Liver (tissue), 9 donors: ENCODE results near the gene ADA. TPM values are rescaled to one million over a fixed set of nuclear protein-coding genes. Genes with fewer than 3 reads are reported as not detected.

Experiments
- DNase-seq: peaks from one replicate; pipeline ENCODE4 v3.0.0-alpha.2; 2017; ENCODE audit warnings: low spot score
- H3K27ac ChIP-seq, 2 donors: one replicate each; pipeline ENCODE4 v1.7.0; 2013; ENCODE audit warnings: inconsistent platforms in 2 of 2, low read length in 2 of 2, control low read depth in 1 of 2, low read depth in 1 of 2, mild to moderate bottlenecking in 1 of 2
- H3K27me3 ChIP-seq, 4 donors: one replicate each; pipeline versions ENCODE4 v1.6.1 to v1.7.0; 2013; ENCODE audit warnings: low read length in 3 of 4, inconsistent platforms in 1 of 4, mild to moderate bottlenecking in 1 of 4, moderate library complexity in 1 of 4; ENCODE audit not compliant: control insufficient read depth in 4 of 4, insufficient read depth in 4 of 4
- H3K36me3 ChIP-seq, 4 donors: one replicate each; pipeline versions ENCODE4 v1.6.1 to v1.7.0; 2013; ENCODE audit warnings: low read length in 3 of 4, mild to moderate bottlenecking in 3 of 4, low read depth in 1 of 4, moderate library complexity in 1 of 4; ENCODE audit not compliant: control insufficient read depth in 4 of 4, insufficient read depth in 3 of 4
- H3K4me1 ChIP-seq, 4 donors: one replicate each; pipeline versions ENCODE4 v1.6.1 to v1.7.0; 2013; ENCODE audit warnings: low read length in 3 of 4, mild to moderate bottlenecking in 3 of 4, moderate library complexity in 1 of 4; ENCODE audit not compliant: control insufficient read depth in 4 of 4, insufficient read depth in 4 of 4
- H3K4me3 ChIP-seq, 3 donors: one replicate each; pipeline versions ENCODE4 v1.6.1 to v1.7.0; 2013; ENCODE audit warnings: low read length in 3 of 3, control low read depth in 1 of 3, low read depth in 1 of 3, mild to moderate bottlenecking in 1 of 3
- H3K9ac ChIP-seq, 2 donors: one replicate each; pipeline ENCODE4 v1.7.0; 2013; ENCODE audit warnings: low read length in 2 of 2, mild to moderate bottlenecking in 2 of 2, moderate library complexity in 2 of 2, control low read depth in 1 of 2, low read depth in 1 of 2
- H3K9me3 ChIP-seq, 4 donors: one replicate each; pipeline versions ENCODE4 v1.6.1 to v1.7.0; 2013; ENCODE audit warnings: low read length in 3 of 4; ENCODE audit not compliant: control insufficient read depth in 4 of 4
- FOXA1 ChIP-seq: IDR thresholded peaks from 2 replicates; pipeline ENCODE4 v1.6.1; 2016; ENCODE audit warnings: antibody characterized with exemption
- FOXA2 ChIP-seq: IDR thresholded peaks from 2 replicates; pipeline ENCODE4 v1.6.1; 2016; ENCODE audit warnings: antibody characterized with exemption
- HNF4A ChIP-seq, 2 donors: conservative IDR thresholded peaks; 2 replicates each; pipeline ENCODE4 v1.6.1; 2016; ENCODE audit warnings: antibody characterized with exemption in 2 of 2, mild to moderate bottlenecking in 2 of 2
- HNF4G ChIP-seq: IDR thresholded peaks from 2 replicates; pipeline ENCODE4 v1.6.1; 2016; ENCODE audit warnings: antibody characterized with exemption
- JUND ChIP-seq, 2 donors: IDR thresholded peaks; 2 replicates each; pipeline ENCODE4 v1.6.1; 2016; ENCODE audit warnings: antibody characterized with exemption in 2 of 2
- RAD21 ChIP-seq, 2 donors: IDR thresholded peaks; 2 replicates each; pipeline ENCODE4 v1.6.1; 2016; ENCODE audit warnings: antibody characterized with exemption in 2 of 2, mild to moderate bottlenecking in 2 of 2
- RXRA ChIP-seq, 2 donors: IDR thresholded peaks; 2 replicates each; pipeline ENCODE4 v1.6.1; 2017 to 2018; ENCODE audit warnings: antibody characterized with exemption in 2 of 2, mild to moderate bottlenecking in 1 of 2
- SP1 ChIP-seq: IDR thresholded peaks from 2 replicates; pipeline ENCODE4 v1.6.1; 2018; ENCODE audit warnings: antibody characterized with exemption, mild to moderate bottlenecking
- TAF1 ChIP-seq: conservative IDR thresholded peaks from 2 replicates; pipeline ENCODE4 v1.6.1; 2016; ENCODE audit warnings: antibody characterized with exemption, mild to moderate bottlenecking
- YY1 ChIP-seq: IDR thresholded peaks from 2 replicates; pipeline ENCODE4 v1.6.1; 2016; ENCODE audit warnings: antibody characterized with exemption, mild to moderate bottlenecking
- WGBS: extraction: QIAGEN DNeasy Blood & Tissue Kit; methylation state at CpG from one replicate; pipeline ENCODE4 v1.1.7; 2013; 5-methylcytosine and 5-hydroxymethylcytosine counted together
- polyA plus RNA-seq, 2 donors: library from polyadenylated mRNA; stranded (reverse) in 1 of 2; unstranded in 1 of 2; fragments of 200-250 nt in 1 of 2; fragments of >200 nt in 1 of 2; fragmentation: Nextera tagmentation in 1 of 2; extraction: Ambion mirVana in 1 of 2; gene quantifications; one replicate each; pipeline versions ENCODE4 v1.2.1 to v1.2.3, GENCODE V29; 2013 to 2015
- total RNA-seq, 2 donors: library from RNA; depleted of rRNA; stranded (reverse); fragments of >200 nt; gene quantifications; one replicate each; pipeline ENCODE4 v1.2.3, GENCODE V29; 2014
- TF ChIP-seq, protein P1 (sequence below): IDR thresholded peaks from 2 replicates; pipeline ENCODE4 v1.6.1; 2016; ENCODE audit warnings: antibody characterized with exemption
- TF ChIP-seq, protein P2 (sequence below): IDR thresholded peaks from 2 replicates; pipeline ENCODE4 v1.6.1; 2016; ENCODE audit warnings: antibody characterized with exemption, mild to moderate bottlenecking
- TF ChIP-seq, protein P3 (sequence below): fragments of 150-350 bp; IDR thresholded peaks from 2 replicates; pipeline ENCODE4 v1.5.1; 2017; ENCODE audit warnings: improper control_type of control experiment, low read depth, low read length; ENCODE audit not compliant: missing input control
- TF ChIP-seq, protein P4 (sequence below): IDR thresholded peaks from 2 replicates; pipeline ENCODE4 v1.6.1; 2016; ENCODE audit warnings: antibody characterized with exemption
- donor health status: healthy.
- donor health status: healthy.
- donor health status: healthy.
- donor health status: healthy.
- donor health status: healthy.

The ADA gene
- total and polyA plus RNA-seq, 4 donors, result 2.9 to 7.7 (median 3.0) TPM

DNA sequence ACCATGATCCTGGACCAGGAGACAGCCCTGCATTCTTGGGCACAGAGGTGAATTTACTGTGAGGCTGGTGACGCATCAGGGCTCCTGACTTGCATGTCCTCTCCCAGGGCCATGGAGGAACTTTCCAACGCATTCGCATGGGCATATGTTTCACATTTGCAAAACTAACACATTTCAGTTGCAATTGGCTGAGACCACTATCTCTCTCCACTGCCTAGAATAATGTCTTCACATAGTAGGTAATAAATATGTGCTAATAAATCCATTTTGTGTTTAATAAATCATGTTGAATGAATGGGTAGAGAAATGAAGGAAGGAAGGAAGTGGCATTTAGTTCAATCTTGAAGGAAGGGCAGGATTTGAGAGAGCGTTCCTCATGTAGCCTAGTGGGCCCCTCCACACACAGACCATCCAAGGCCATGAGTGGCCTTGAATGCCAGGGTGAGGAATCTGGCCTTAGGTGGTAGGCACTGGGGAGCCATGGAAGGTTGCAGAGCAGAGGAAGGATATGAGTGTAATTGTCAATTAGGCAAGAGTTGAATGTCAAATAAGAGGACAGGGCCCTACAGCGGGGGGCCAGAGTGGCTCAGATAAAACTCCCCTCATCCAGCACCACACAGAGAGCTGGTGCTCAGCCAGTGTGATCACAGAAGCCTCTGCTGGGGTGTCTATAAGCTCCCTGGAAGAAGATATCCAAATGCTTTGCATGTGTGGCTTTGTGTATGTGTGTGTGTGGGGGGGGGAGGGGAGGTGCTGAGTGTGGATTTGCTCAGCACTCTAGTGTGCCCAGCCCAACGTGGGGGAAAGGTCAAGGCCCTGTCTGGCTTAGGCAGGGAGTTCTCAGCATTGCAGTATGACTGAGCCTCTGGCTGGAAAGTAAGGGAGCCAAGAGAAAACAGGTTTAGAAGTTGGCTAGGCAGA is 32.8 kb upstream of the ADA start:
- DNase-seq, result no peak
- Histone ChIP-seq H3K9ac (no peak overlapping the region), H3K36me3 (no peaks in the 10 kb centered on the region), H3K4me3 (no peak overlapping the region), H3K9me3 (no peaks in the 10 kb centered on the region), H3K4me1 (peaks cover 1 to 21% (median 10%) of the 10 kb centered on the region in 4 donors), H3K27ac (no peak overlapping the region), H3K27me3 (no peaks in the 10 kb centered on the region)
- TF ChIP-seq TAF1 (no peak), JUND (IDR thresholded peaks at IDR 0.05) (no peak), HNF4A (conservative IDR thresholded peaks at IDR 0.05) (peak; percentile 20 to 27), YY1 (no peak), HNF4G (no peak), RXRA (IDR thresholded peaks at IDR 0.05) (peak; percentile 52 to 62), SP1 (peak; percentile 86)
- TF ChIP-seq, protein P1, sequence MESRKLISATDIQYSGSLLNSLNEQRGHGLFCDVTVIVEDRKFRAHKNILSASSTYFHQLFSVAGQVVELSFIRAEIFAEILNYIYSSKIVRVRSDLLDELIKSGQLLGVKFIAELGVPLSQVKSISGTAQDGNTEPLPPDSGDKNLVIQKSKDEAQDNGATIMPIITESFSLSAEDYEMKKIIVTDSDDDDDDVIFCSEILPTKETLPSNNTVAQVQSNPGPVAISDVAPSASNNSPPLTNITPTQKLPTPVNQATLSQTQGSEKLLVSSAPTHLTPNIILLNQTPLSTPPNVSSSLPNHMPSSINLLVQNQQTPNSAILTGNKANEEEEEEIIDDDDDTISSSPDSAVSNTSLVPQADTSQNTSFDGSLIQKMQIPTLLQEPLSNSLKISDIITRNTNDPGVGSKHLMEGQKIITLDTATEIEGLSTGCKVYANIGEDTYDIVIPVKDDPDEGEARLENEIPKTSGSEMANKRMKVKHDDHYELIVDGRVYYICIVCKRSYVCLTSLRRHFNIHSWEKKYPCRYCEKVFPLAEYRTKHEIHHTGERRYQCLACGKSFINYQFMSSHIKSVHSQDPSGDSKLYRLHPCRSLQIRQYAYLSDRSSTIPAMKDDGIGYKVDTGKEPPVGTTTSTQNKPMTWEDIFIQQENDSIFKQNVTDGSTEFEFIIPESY, result no peak
- TF ChIP-seq, protein P2, sequence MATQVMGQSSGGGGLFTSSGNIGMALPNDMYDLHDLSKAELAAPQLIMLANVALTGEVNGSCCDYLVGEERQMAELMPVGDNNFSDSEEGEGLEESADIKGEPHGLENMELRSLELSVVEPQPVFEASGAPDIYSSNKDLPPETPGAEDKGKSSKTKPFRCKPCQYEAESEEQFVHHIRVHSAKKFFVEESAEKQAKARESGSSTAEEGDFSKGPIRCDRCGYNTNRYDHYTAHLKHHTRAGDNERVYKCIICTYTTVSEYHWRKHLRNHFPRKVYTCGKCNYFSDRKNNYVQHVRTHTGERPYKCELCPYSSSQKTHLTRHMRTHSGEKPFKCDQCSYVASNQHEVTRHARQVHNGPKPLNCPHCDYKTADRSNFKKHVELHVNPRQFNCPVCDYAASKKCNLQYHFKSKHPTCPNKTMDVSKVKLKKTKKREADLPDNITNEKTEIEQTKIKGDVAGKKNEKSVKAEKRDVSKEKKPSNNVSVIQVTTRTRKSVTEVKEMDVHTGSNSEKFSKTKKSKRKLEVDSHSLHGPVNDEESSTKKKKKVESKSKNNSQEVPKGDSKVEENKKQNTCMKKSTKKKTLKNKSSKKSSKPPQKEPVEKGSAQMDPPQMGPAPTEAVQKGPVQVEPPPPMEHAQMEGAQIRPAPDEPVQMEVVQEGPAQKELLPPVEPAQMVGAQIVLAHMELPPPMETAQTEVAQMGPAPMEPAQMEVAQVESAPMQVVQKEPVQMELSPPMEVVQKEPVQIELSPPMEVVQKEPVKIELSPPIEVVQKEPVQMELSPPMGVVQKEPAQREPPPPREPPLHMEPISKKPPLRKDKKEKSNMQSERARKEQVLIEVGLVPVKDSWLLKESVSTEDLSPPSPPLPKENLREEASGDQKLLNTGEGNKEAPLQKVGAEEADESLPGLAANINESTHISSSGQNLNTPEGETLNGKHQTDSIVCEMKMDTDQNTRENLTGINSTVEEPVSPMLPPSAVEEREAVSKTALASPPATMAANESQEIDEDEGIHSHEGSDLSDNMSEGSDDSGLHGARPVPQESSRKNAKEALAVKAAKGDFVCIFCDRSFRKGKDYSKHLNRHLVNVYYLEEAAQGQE, result no peak
- TF ChIP-seq, protein P3, sequence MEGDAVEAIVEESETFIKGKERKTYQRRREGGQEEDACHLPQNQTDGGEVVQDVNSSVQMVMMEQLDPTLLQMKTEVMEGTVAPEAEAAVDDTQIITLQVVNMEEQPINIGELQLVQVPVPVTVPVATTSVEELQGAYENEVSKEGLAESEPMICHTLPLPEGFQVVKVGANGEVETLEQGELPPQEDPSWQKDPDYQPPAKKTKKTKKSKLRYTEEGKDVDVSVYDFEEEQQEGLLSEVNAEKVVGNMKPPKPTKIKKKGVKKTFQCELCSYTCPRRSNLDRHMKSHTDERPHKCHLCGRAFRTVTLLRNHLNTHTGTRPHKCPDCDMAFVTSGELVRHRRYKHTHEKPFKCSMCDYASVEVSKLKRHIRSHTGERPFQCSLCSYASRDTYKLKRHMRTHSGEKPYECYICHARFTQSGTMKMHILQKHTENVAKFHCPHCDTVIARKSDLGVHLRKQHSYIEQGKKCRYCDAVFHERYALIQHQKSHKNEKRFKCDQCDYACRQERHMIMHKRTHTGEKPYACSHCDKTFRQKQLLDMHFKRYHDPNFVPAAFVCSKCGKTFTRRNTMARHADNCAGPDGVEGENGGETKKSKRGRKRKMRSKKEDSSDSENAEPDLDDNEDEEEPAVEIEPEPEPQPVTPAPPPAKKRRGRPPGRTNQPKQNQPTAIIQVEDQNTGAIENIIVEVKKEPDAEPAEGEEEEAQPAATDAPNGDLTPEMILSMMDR, result no peak
- WGBS, result 76% methylated on average over 6 of the region's 6 CpGs

DNA sequence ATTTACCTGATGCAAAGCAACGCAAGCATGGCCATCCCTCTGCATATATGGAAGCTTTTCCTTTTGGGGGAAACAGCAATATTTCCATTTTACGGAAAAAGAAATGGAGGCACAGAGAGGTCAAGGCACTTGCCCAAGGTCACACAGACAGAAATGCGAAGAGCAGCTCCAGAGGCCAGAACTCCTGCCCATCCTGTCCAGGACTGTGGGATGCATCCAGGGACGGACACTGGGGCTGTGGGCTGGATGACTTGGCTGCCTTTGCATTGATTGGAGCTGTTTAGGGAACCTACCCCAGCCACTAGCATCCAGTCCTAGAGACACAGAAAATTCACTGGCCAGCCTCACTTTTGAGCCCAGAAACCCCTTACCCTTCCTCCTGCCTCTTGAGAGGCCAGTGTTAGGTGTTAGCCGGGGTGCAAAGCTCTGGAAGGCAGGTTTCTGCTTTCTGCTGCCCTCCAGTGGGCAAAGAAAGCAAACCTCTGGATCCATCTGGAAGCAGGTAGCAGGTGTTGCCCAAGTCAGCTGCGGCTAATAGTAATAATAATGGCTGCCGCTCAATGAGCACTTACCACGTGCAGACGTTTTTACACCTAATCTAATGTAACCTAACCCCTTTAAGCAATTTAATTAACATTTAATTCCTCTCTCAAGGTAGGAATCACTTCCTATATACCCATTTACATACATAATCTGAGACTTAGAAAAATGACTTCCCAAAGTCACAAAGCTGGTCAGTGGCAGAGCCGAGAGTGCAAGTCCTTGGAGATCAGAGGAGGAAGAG is 32.0 kb upstream of the ADA start:
- no peak overlapping the region for H3K4me3 ChIP-seq
- 57% methylated on average over 10 of the region's 10 CpGs for WGBS
- H3K4me1 ChIP-seq, result peaks cover 1 to 21% (median 10%) of the 10 kb centered on the region in 4 donors
- H3K36me3 ChIP-seq, result no peaks in the 10 kb centered on the region
- H3K27ac ChIP-seq, result no peak overlapping the region
- H3K9ac ChIP-seq, result no peak overlapping the region
- H3K27me3 ChIP-seq, result no peaks in the 10 kb centered on the region
- H3K9me3 ChIP-seq, result no peaks in the 10 kb centered on the region
- peak; percentile 66 for DNase-seq
- no peak for TF ChIP-seq TAF1
- no peak for TF ChIP-seq FOXA1
- TF ChIP-seq FOXA2, result no peak
- TF ChIP-seq, protein P2, result no peak
- TF ChIP-seq YY1, result peak; percentile 62
- TF ChIP-seq, protein P3, result peak; percentile 48
- peak in 1 of 2 donors; percentile 15 for TF ChIP-seq HNF4A (conservative IDR thresholded peaks at IDR 0.05)
- peak in 1 of 2 donors; percentile 11 for TF ChIP-seq RXRA (IDR thresholded peaks at IDR 0.05)
- no peak for TF ChIP-seq SP1
- peak; percentile 64 to 85 for TF ChIP-seq RAD21 (IDR thresholded peaks at IDR 0.05)
- TF ChIP-seq HNF4G, result no peak
- TF ChIP-seq, protein P4, sequence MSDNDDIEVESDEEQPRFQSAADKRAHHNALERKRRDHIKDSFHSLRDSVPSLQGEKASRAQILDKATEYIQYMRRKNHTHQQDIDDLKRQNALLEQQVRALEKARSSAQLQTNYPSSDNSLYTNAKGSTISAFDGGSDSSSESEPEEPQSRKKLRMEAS, result no peak
